Activated CD4-positive, alpha-beta T cell treated with anti-CD3 and anti-CD28 coated beads, Interleukin-2, amount 10 ng/mL, durations not matched to agents 24 days and 14 days (primary cell): ENCODE results near the gene HHAT. TPM values are rescaled to one million over a fixed set of nuclear protein-coding genes. Genes with fewer than 3 reads are reported as not detected.

ENCODE experiments used
- DNase-seq: peaks from one replicate; pipeline ENCODE4 v3.0.0; 2022
- H3K27ac Mint-ChIP-seq: one replicate; pipeline ENCODE4 v1.8.0; 2022; ENCODE audit warnings: mild to moderate bottlenecking, mixed read lengths
- H3K27me3 Mint-ChIP-seq: one replicate; pipeline ENCODE4 v1.8.0; 2022; ENCODE audit warnings: mixed read lengths
- H3K36me3 Mint-ChIP-seq: one replicate; pipeline ENCODE4 v1.8.0; 2022; ENCODE audit warnings: low read depth, mild to moderate bottlenecking, mixed read lengths
- H3K4me1 Mint-ChIP-seq: one replicate; pipeline ENCODE4 v1.8.0; 2021; ENCODE audit warnings: mixed read lengths
- H3K4me3 Mint-ChIP-seq: one replicate; pipeline ENCODE4 v1.8.0; 2022; ENCODE audit warnings: mild to moderate bottlenecking, moderate library complexity, mixed read lengths
- H3K9me3 Mint-ChIP-seq: one replicate; pipeline ENCODE4 v1.8.0; 2021; ENCODE audit warnings: mixed read lengths
- intact Hi-C: fragments of 100-400 bp; cut with micrococcal nuclease; formaldehyde crosslinking; loops from one replicate; pipeline ENCODE4 v1.15.1; 2023
- total RNA-seq: library from RNA; stranded (reverse); gene quantifications from 2 replicates; pipeline ENCODE4 v1.2.3, GENCODE V29; 2022

The HHAT gene
- total RNA-seq, 1 donor from 2014 or later: 0.47 TPM

- Mint-ChIP-seq H3K4me3 (no peak overlapping the region), H3K27me3 (peaks cover 13% of the 10 kb centered on the region), H3K4me1 (peaks cover 9% of the 10 kb centered on the region), H3K9me3 (no peaks in the 10 kb centered on the region), H3K36me3 (no peaks in the 10 kb centered on the region), H3K27ac (peak overlapping the region; percentile 75)
- intact Hi-C loops: no loop called here
- DNase-seq: no peak
Measured at GRCh38 chr1:210373628-210373877, 44.9 kb downstream of the HHAT start.

DNA sequence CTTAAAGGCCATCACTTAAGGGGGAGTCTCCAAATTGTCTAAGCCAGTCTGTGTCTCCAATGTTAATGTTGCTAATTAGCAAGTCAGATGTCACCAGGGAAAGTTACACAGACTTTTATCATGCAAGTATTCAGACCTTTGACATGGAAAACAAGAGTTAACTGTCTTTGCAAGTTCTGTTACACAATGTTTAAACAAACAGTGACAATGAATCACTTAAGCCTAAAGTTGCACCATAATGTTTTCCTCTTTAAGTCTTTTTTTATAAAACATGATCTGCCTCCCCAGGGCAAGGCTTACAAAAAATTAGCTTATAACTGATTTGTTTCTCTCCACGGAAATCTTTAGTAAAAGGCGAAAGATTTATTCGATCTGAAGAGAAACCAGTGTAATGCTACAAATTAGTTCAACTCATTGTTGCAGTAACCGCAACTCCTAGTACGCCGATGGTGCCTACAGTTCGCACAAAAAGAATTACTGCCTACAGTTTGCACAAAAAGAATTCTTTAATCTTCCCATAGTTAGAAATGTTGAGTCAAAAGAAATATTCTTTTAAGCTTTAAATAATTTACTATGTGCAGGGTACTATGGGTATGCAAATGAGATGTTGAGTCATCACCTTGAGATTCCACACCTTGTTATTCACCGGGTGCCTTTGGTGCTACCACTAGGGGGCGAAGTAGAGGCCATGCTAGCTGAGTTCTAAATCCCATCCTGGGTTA, 45.3 kb downstream of the HHAT start:
- intact Hi-C loops: loop anchor here (1.0 to 2.0 kb wide), 5 partner anchors 26 to 72 kb away; partner anchors contain the start of gene HHAT
- no peaks in the 10 kb centered on the region for H3K9me3 Mint-ChIP-seq
- H3K36me3 Mint-ChIP-seq: no peaks in the 10 kb centered on the region
- peaks cover 9% of the 10 kb centered on the region for H3K4me1 Mint-ChIP-seq
- H3K4me3 Mint-ChIP-seq: no peak overlapping the region
- peaks cover 13% of the 10 kb centered on the region for H3K27me3 Mint-ChIP-seq
- H3K27ac Mint-ChIP-seq: peak overlapping the region; percentile 75
- DNase-seq: peak; percentile 88

GRCh38 chr1:210374600-210374953, 45.9 kb downstream of the HHAT start:
- peak overlapping the region; percentile 75 for H3K27ac Mint-ChIP-seq

DNA sequence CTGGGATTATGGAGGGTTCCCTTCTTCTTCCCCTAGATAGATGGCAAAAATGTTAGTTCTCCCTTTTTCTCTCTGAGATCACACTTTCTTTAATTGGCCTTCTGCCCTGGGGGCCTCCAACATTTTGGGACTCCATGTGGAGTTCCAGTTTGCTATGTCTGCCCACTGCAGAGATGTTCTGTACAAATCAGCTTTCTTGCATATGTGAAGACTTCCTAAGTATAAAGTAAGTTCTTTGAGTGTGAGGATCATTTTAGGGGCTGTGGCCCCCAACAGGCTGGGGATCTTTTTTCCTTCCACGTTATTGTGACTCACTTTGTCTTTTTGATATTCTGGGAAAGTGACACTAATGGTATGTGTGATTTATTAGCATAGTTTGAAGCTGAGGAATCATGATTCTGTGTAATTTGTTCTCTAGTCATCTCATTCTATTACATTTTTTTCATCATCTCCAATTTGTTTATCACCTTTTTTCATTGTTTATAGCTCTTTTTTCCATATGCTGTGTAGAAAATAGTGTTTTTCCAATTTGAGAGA, 48.2 kb downstream of the HHAT start:
- H3K27ac Mint-ChIP-seq: no peak overlapping the region
- H3K36me3 Mint-ChIP-seq: no peaks in the 10 kb centered on the region
- peaks cover 9% of the 10 kb centered on the region for H3K4me1 Mint-ChIP-seq
- peaks cover 12% of the 10 kb centered on the region for H3K27me3 Mint-ChIP-seq
- intact Hi-C loops: no loop called here
- H3K9me3 Mint-ChIP-seq: no peaks in the 10 kb centered on the region
- DNase-seq: no peak
- H3K4me3 Mint-ChIP-seq: no peak overlapping the region

More at GRCh38 chr1:210374600-210374953, 45.9 kb downstream of the HHAT start:
- Mint-ChIP-seq H3K9me3 (no peaks in the 10 kb centered on the region), H3K36me3 (no peaks in the 10 kb centered on the region), H3K4me1 (peaks cover 9% of the 10 kb centered on the region), H3K27me3 (peaks cover 12% of the 10 kb centered on the region), H3K4me3 (no peak overlapping the region)
- DNase-seq: no peak
- intact Hi-C loops: loop anchor here (1.0 to 2.0 kb wide), 5 partner anchors 26 to 72 kb away; partner anchors contain the start of gene HHAT

DNA sequence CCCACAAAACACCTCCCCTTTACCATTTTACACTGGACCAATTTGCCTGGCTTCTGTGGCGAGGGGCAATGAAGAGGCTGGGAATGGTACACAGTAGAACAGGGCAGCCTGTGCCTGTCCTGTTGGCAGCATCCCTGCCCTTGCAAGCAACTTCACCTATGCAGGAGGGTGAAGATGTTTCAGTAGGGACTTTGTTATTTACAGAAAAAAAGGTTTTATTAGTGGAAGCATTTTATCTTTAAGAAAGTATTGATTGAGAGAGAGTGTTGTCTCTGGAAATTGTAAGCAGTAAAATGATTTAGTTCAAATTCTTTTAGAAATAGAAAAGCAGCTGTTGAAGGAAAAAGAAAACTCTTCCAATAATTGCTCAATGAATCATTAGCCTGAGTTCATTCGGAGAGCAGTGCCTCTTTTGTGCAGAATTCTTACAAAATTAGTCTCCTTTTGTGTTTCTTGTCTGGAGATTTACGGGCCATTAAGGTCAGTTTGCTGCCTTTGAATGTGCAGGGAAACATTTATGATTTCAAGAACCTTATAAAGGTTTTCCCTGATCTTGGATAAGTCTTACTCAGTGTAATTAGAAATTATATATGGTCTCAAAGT, 49.1 kb downstream of the HHAT start:
- Mint-ChIP-seq H3K27ac (no peak overlapping the region), H3K36me3 (no peaks in the 10 kb centered on the region), H3K27me3 (peaks cover 12% of the 10 kb centered on the region), H3K4me1 (peaks cover 9% of the 10 kb centered on the region), H3K9me3 (no peaks in the 10 kb centered on the region), H3K4me3 (no peak overlapping the region)
- DNase-seq: no peak
- intact Hi-C loops: no loop called here

GRCh38 chr1:210378736-210379135, 50.0 kb downstream of the HHAT start:
- Mint-ChIP-seq H3K4me3 (no peak overlapping the region), H3K4me1 (peaks cover 5% of the 10 kb centered on the region), H3K9me3 (no peaks in the 10 kb centered on the region), H3K27me3 (peaks cover 12% of the 10 kb centered on the region), H3K36me3 (no peaks in the 10 kb centered on the region), H3K27ac (no peak overlapping the region)
- no peak for DNase-seq
- intact Hi-C loops: no loop called here

GRCh38 chr1:210381934-210382333, 53.2 kb downstream of the HHAT start:
- no peaks in the 10 kb centered on the region for H3K9me3 Mint-ChIP-seq
- H3K27ac Mint-ChIP-seq: no peak overlapping the region
- intact Hi-C loops: no loop called here
- H3K36me3 Mint-ChIP-seq: no peaks in the 10 kb centered on the region
- no peak overlapping the region for H3K4me3 Mint-ChIP-seq
- no peaks in the 10 kb centered on the region for H3K4me1 Mint-ChIP-seq
- no peak for DNase-seq
- H3K27me3 Mint-ChIP-seq: peaks cover 7% of the 10 kb centered on the region

DNA sequence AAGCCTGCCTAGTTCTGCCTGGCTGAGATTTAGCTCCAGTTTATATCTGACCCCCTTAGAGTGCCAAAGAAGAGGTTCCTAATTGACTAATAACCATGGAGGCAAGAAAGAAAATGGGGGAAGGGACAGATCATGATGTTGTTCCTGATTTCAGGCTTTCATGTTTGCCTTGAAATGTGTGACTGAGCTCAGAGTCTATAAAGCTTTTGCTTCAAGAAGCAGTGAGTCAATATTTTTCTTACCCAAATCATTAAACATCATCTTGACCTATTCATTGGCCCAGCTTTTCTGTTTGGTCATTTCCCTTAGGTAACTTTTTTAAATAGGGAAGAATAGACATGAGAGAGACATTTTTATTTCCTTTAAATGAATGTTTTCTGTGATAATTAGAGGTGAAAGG, 55.9 kb downstream of the HHAT start:
- intact Hi-C loops: no loop called here

DNA sequence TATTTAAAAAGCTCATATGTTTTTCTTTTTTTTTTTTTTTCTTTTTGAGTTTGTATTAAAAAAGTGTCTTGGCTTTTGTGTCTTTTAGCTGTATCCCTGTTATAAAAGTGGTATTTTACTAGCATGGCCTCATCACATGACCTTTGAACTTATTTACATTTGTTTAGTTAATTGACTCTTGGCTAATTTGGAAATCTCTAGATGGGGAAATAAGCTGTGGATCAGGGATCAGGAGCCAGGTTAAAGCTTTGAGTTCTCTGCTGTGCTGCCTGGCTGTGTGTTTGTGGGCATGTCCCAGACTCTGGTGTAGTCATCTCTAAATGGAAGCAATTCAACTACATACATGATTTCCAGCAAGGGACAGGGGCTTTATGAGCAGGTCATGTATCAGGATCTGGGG, 56.5 kb downstream of the HHAT start:
- Mint-ChIP-seq H3K27me3 (peaks cover 4% of the 10 kb centered on the region), H3K36me3 (no peaks in the 10 kb centered on the region), H3K4me3 (no peak overlapping the region), H3K27ac (no peak overlapping the region), H3K9me3 (no peaks in the 10 kb centered on the region), H3K4me1 (no peaks in the 10 kb centered on the region)
- intact Hi-C loops: no loop called here
- DNase-seq: no peak

More for the DNA sequence above, 55.9 kb downstream of the HHAT start:
- Mint-ChIP-seq H3K4me3 (no peak overlapping the region), H3K27ac (no peak overlapping the region), H3K36me3 (no peaks in the 10 kb centered on the region), H3K27me3 (peaks cover 2% of the 10 kb centered on the region), H3K4me1 (no peaks in the 10 kb centered on the region), H3K9me3 (no peaks in the 10 kb centered on the region)
- DNase-seq: no peak

DNA sequence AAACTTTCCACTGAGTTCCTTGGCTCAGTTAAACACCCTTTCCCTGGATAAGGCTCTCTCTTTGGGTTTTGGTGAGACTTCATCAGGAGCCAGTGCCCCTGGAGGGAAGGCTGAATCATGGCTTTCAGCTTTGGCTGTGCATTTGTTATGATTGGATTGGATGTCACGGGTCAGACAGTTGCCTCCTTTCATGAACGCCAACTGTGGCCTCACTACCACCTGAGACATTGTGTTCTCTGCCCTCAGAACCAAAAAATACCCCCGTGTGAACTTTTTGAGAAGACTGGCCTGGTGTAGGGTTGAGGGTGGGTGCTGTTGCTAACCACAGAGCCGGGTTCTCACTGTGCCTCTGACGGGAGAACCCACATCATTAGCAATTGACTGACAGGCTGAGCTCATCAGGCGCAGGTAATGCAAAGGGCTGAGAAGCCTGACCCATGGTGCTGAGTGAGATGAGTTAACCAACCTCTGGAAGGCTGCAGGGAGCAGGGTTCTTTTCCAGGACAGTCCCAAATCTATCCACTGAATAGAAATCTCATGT, 65.6 kb downstream of the HHAT start:
- Mint-ChIP-seq H3K4me3 (no peak overlapping the region), H3K27ac (no peak overlapping the region), H3K9me3 (peaks cover 4% of the 10 kb centered on the region), H3K27me3 (peaks cover 17% of the 10 kb centered on the region), H3K36me3 (no peaks in the 10 kb centered on the region), H3K4me1 (peaks cover 9% of the 10 kb centered on the region)
- intact Hi-C loops: no loop called here
- DNase-seq: no peak

- H3K9me3 Mint-ChIP-seq: peaks cover 4% of the 10 kb centered on the region
- intact Hi-C loops: no loop called here
- H3K27me3 Mint-ChIP-seq: peaks cover 11% of the 10 kb centered on the region
- no peak overlapping the region for H3K4me3 Mint-ChIP-seq
- H3K4me1 Mint-ChIP-seq: peaks cover 23% of the 10 kb centered on the region
- H3K27ac Mint-ChIP-seq: no peak overlapping the region
- DNase-seq: no peak
- no peaks in the 10 kb centered on the region for H3K36me3 Mint-ChIP-seq
Measured at GRCh38 chr1:210396541-210396940, 67.8 kb downstream of the HHAT start.

GRCh38 chr1:210397252-210397651, 68.5 kb downstream of the HHAT start:
- Mint-ChIP-seq H3K4me1 (peaks cover 23% of the 10 kb centered on the region), H3K36me3 (no peaks in the 10 kb centered on the region)
- intact Hi-C loops: no loop called here

DNA sequence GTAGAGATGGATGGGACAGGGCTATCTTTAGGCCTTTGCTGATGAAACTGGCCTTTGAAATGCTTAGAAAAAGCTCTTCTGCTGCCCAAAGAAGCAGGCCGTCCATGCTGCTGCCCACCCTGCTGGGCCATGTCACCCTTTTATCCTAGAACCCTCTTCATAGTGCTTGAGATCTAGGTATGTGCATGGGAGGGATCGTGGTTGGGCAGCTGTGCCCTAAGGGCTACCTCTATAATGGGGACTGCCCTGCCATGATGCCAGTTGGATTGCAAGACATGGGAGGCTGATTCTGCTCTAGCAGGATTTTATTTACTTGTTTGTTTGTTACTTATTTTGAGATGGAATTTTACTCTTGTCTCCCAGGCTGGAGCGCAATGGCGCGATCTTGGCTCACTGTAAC, 69.0 kb downstream of the HHAT start:
- Mint-ChIP-seq H3K4me1 (peaks cover 23% of the 10 kb centered on the region), H3K9me3 (peaks cover 4% of the 10 kb centered on the region)
- DNase-seq: no peak

More at GRCh38 chr1:210397252-210397651, 68.5 kb downstream of the HHAT start:
- Mint-ChIP-seq H3K27ac (no peak overlapping the region), H3K27me3 (peaks cover 11% of the 10 kb centered on the region), H3K4me3 (no peak overlapping the region), H3K9me3 (peaks cover 4% of the 10 kb centered on the region)
- no peak for DNase-seq

DNA sequence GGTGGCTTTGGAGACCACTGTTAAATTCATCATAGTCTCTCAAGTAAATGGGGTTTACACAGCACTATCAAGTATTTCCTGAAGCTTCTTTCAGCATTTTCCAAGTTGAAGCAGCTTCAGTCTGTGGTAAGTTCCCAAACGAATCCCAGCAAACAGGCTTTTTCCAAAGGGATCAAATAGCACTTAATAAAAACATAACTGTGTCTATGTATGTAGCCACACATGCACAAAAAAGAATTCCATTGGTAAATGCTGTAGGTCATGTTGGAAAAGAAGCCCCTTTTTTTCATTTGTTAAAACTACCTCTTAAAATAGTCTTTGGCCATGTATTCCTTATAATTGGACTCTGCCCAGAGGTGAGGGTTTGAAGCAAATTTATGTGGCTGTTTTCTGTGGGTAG, 69.8 kb downstream of the HHAT start:
- Mint-ChIP-seq H3K27ac (no peak overlapping the region), H3K36me3 (no peaks in the 10 kb centered on the region), H3K27me3 (peaks cover 8% of the 10 kb centered on the region), H3K4me1 (peaks cover 23% of the 10 kb centered on the region), H3K9me3 (peaks cover 4% of the 10 kb centered on the region), H3K4me3 (no peak overlapping the region)
- intact Hi-C loops: loop anchor here (2.0 kb wide), 1 partner anchor 48 kb away; no protein-coding TSS in a partner anchor
- no peak for DNase-seq

More for the DNA sequence above, 69.0 kb downstream of the HHAT start:
- H3K27ac Mint-ChIP-seq: no peak overlapping the region
- H3K4me3 Mint-ChIP-seq: no peak overlapping the region
- intact Hi-C loops: loop anchor here (2.0 kb wide), 1 partner anchor 49 kb away; no protein-coding TSS in a partner anchor
- H3K36me3 Mint-ChIP-seq: no peaks in the 10 kb centered on the region
- peaks cover 10% of the 10 kb centered on the region for H3K27me3 Mint-ChIP-seq
